HCT116 (cell line): ENCODE results near the gene CCDC148. TPM values are rescaled to one million over a fixed set of nuclear protein-coding genes. Genes with fewer than 3 reads are reported as not detected.

ENCODE experiments used
- ATAC-seq: fragments of 200-7000 bp; cut with Tn5 transposase; 2 replicates; pipeline ENCODE4 v1.9.1; 2020; ENCODE audit warnings: mild to moderate bottlenecking, moderate library complexity
- BruUV-seq: library from RNA; stranded (reverse); fragments of 400-500 nt; replicated peaks from 2 replicates; lab custom pipeline; 2021; lab: Mats Ljungman, UMichigan
- CTCF ChIA-PET: fragments of 300-600 bp; sonication (Branson Sonifier 250); formaldehyde crosslinking; loops from one replicate; lab custom pipeline; 2021; ENCODE audit warnings: antibody characterized with exemption; lab: Charles Lee
- POLR2A ChIA-PET: fragments of 300-600, 350-600 bp; sonication (Branson Sonifier 250); formaldehyde crosslinking; loops from one replicate; lab custom pipeline; 2021; ENCODE audit warnings: antibody characterized with exemption; lab: Charles Lee
- RAD21 ChIA-PET, 2 experiments: fragments of 300-600 bp; sonication (Branson Sonifier 250); formaldehyde crosslinking; loops; one replicate each; lab custom pipeline; 2023; ENCODE audit warnings: low total read pairs in 2 of 2; ENCODE audit not compliant: uncharacterized antibody in 2 of 2, unreplicated experiment in 2 of 2, low non-redundant PET in 1 of 2; lab: Charles Lee
- DNase-seq: peaks from one replicate; pipeline ENCODE4 v3.0.0-alpha.2; 2010; ENCODE audit warnings: low read depth, low spot score
- H2AFZ ChIP-seq: fragments of 200-600 bp; shearing (Covaris generic), sonication (generic); 2 replicates; pipeline ENCODE4 v1.6.1; 2017; ENCODE audit warnings: low read depth, mixed run types, mixed read lengths, antibody characterized with exemption, low read length; ENCODE audit not compliant: poor library complexity, severe bottlenecking
- H3K27ac ChIP-seq: 2 replicates; pipeline ENCODE4 v1.5.1; 2012; ENCODE audit warnings: low read depth, low read length
- H3K27me3 ChIP-seq: fragments of 200-600 bp; sonication (generic); 2 replicates; pipeline ENCODE4 v1.6.1; 2016; ENCODE audit warnings: mixed run types, low read length, mixed read lengths; ENCODE audit not compliant: insufficient read depth
- H3K36me3 ChIP-seq, 2 experiments: fragments of 200-500 bp in 1 of 2; fragments of 200-600 bp in 1 of 2; sonication (Bioruptor generic) in 1 of 2; sonication (generic) in 1 of 2; 2 replicates each; pipeline versions ENCODE4 v1.5.1 to v1.6.1; 2014 to 2016; ENCODE audit warnings: low read length in 2 of 2, inconsistent platforms in 1 of 2, mixed read lengths in 1 of 2, mixed run types in 1 of 2; ENCODE audit not compliant: insufficient read depth in 2 of 2, control insufficient read depth in 1 of 2
- H3K4me1 ChIP-seq, 2 experiments: fragments of 200-600 bp in 1 of 2; sonication (generic) in 1 of 2; 2 replicates each; pipeline versions ENCODE4 v1.5.1 to v1.6.1; 2012 to 2017; ENCODE audit warnings: low read length in 2 of 2, inconsistent platforms in 1 of 2, mild to moderate bottlenecking in 1 of 2, mixed read lengths in 1 of 2, mixed run types in 1 of 2, moderate library complexity in 1 of 2; ENCODE audit not compliant: insufficient read depth in 2 of 2, control insufficient read depth in 1 of 2
- H3K4me2 ChIP-seq: fragments of 200-600 bp; sonication (generic); 2 replicates; pipeline ENCODE4 v1.6.1; 2017; ENCODE audit warnings: mixed run types, low read length, mixed read lengths
- H3K4me3 ChIP-seq, 2 experiments: fragments of 200-600 bp in 1 of 2; sonication (generic) in 1 of 2; replicated peaks in 1 of 2; 2 replicates each; pipeline ENCODE4 v1.5.1; 2011 to 2016; ENCODE audit warnings: low read length in 2 of 2, control low read depth in 1 of 2, low read depth in 1 of 2, mild to moderate bottlenecking in 1 of 2, mixed read lengths in 1 of 2, mixed run types in 1 of 2
- H3K79me2 ChIP-seq: fragments of 200-600 bp; sonication (generic); 2 replicates; pipeline ENCODE4 v1.6.1; 2017; ENCODE audit warnings: mild to moderate bottlenecking, mixed run types, low read length, moderate library complexity, mixed read lengths; ENCODE audit not compliant: insufficient read depth
- H3K9ac ChIP-seq: fragments of 200-600 bp; sonication (generic); 2 replicates; pipeline ENCODE4 v1.6.1; 2016; ENCODE audit warnings: low read length, mixed read lengths
- H3K9me2 ChIP-seq: fragments of 200-600 bp; sonication (generic), shearing (Covaris generic); 2 replicates; pipeline ENCODE4 v1.6.1; 2017; ENCODE audit warnings: mixed run types, mild to moderate bottlenecking, moderate library complexity; ENCODE audit not compliant: insufficient read depth
- H3K9me3 ChIP-seq, 2 experiments: fragments of 200-500 bp in 1 of 2; fragments of 200-600 bp in 1 of 2; sonication (Bioruptor generic) in 1 of 2; sonication (generic) in 1 of 2; 2 replicates each; pipeline ENCODE4 v1.6.1; 2014 to 2017; ENCODE audit warnings: low read length in 2 of 2, mixed read lengths in 2 of 2, inconsistent platforms in 1 of 2, low read depth in 1 of 2, mild to moderate bottlenecking in 1 of 2, mixed run types in 1 of 2, moderate library complexity in 1 of 2; ENCODE audit not compliant: control insufficient read depth in 1 of 2, insufficient read depth in 1 of 2
- H4K20me1 ChIP-seq: fragments of 200-600 bp; sonication (generic), shearing (Covaris generic); 2 replicates; pipeline ENCODE4 v1.6.1; 2017; ENCODE audit warnings: mixed run types, mild to moderate bottlenecking, moderate library complexity; ENCODE audit not compliant: insufficient read depth
- ATF3 ChIP-seq: IDR thresholded peaks from 2 replicates; pipeline ENCODE4 v1.6.1; 2012
- CBX3 ChIP-seq: IDR thresholded peaks from 2 replicates; pipeline ENCODE4 v1.6.1; 2012; ENCODE audit warnings: low read depth
- CEBPB ChIP-seq: IDR thresholded peaks from 2 replicates; pipeline ENCODE4 v1.6.1; 2012; ENCODE audit warnings: low read depth
- EZH2 ChIP-seq: fragments of 200-600 bp; sonication (generic); IDR thresholded peaks from 2 replicates; pipeline ENCODE4 v1.6.1; 2017; ENCODE audit warnings: antibody characterized with exemption, mixed run types
- EZH2phosphoT487 ChIP-seq: fragments of 200-600 bp; IDR thresholded peaks from 2 replicates; pipeline ENCODE4 v1.6.1; 2018; ENCODE audit warnings: antibody characterized with exemption, borderline replicate concordance
- FOSL1 ChIP-seq: IDR thresholded peaks from 2 replicates; pipeline ENCODE4 v1.6.1; 2012; ENCODE audit warnings: low read depth
- RAD21 ChIP-seq: IDR thresholded peaks from 2 replicates; pipeline ENCODE4 v1.6.1; 2012; ENCODE audit warnings: low read depth, mild to moderate bottlenecking
- REST ChIP-seq: IDR thresholded peaks from 2 replicates; pipeline ENCODE4 v1.6.1; 2012; ENCODE audit warnings: low read depth
- SIN3A ChIP-seq: IDR thresholded peaks from 2 replicates; pipeline ENCODE4 v1.6.1; 2012; ENCODE audit warnings: low read depth
- SP1 ChIP-seq: IDR thresholded peaks from 2 replicates; pipeline ENCODE4 v1.6.1; 2012; ENCODE audit warnings: low read depth
- SRF ChIP-seq: IDR thresholded peaks from 2 replicates; pipeline ENCODE4 v1.6.1; 2012; ENCODE audit warnings: low read depth
- TCF7L2 ChIP-seq: IDR thresholded peaks from 2 replicates; pipeline ENCODE4 v1.7.0; 2011; ENCODE audit warnings: borderline replicate concordance, inconsistent platforms; ENCODE audit not compliant: insufficient read depth, insufficient read length; ENCODE audit errors: extremely low read depth
- YY1 ChIP-seq: IDR thresholded peaks from 2 replicates; pipeline ENCODE4 v1.6.1; 2011; ENCODE audit warnings: low read length, low read depth, moderate library complexity, mild to moderate bottlenecking; ENCODE audit not compliant: insufficient replicate concordance; ENCODE audit errors: extremely low read depth
- ZFX ChIP-seq: fragments of 450-650 bp; IDR thresholded peaks from 2 replicates; pipeline ENCODE4 v1.6.1; 2017
- ZNF274 ChIP-seq: fragments of 200-500 bp; sonication (Bioruptor generic); IDR thresholded peaks from 2 replicates; pipeline ENCODE4 v1.6.1; 2014; ENCODE audit warnings: mild to moderate bottlenecking, low read depth, low read length, inconsistent platforms
- intact Hi-C: fragments of 100-400 bp; cut with micrococcal nuclease; formaldehyde crosslinking; loops from 2 replicates; pipeline ENCODE4 v1.10.0; 2022
- total RNA-seq: library from RNA; stranded (reverse); gene quantifications from one replicate; pipeline ENCODE4 v1.2.1, GENCODE V29; 2021; ENCODE audit not compliant: unreplicated experiment
- TF ChIP-seq, protein P1 (sequence below): IDR thresholded peaks from 2 replicates; pipeline ENCODE4 v1.6.1; 2011; ENCODE audit warnings: mild to moderate bottlenecking, low read length, moderate library complexity; ENCODE audit not compliant: insufficient replicate concordance; ENCODE audit errors: extremely low read depth
- TF ChIP-seq, protein P2 (sequence below), 3 experiments: fragments of 200-600 bp in 1 of 3; sonication (generic) in 1 of 3; IDR thresholded peaks in 2 of 3; conservative IDR thresholded peaks in 1 of 3; 2 replicates each; pipeline ENCODE4 v1.5.1; 2012 to 2017; ENCODE audit warnings: low read depth in 2 of 3, low read length in 2 of 3, antibody characterized with exemption in 1 of 3, borderline replicate concordance in 1 of 3, control low read depth in 1 of 3, mild to moderate bottlenecking in 1 of 3, mixed read lengths in 1 of 3, mixed run types in 1 of 3, moderate library complexity in 1 of 3; ENCODE audit not compliant: insufficient read depth in 1 of 3
- TF ChIP-seq, protein P3 (sequence below): IDR thresholded peaks from 2 replicates; pipeline ENCODE4 v1.6.1; 2012

CCDC148 gene
- total RNA-seq, 1 experiment from 2014 or later, result 0.59 TPM

DNA sequence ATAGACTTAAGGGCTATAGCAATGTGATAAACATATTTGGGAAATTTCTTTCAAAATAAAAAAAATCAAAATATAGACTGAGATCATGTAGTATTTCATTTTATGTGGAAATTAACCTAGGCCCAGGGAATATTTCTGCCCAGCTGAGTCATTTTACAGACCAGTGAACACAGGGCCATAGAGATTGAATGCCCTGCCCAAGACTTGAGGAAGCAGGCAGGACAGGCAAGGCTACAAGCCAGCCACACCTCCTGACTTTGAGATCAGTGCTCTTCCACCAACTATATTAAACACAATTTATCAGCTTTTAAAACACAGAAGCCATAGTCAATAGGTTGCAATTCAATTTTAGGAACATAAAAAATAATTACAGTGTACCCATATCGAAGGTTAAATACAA is 12.9 kb downstream of the CCDC148 start:
- no peak overlapping the region for H3K4me2 ChIP-seq
- ATAC-seq, result no peak
- intact Hi-C loops, result no loop called here
- H3K4me3 ChIP-seq, result no peak overlapping the region
- DNase-seq, result no peak
- H3K9ac ChIP-seq, result no peak overlapping the region
- H2AFZ ChIP-seq, result no peak overlapping the region
- POLR2A ChIA-PET, result interaction anchor here (0.6 kb wide), 1 partner anchor 54 kb away, joined by 4 read pairs; no protein-coding TSS in a partner anchor
- no peak overlapping the region for H3K27ac ChIP-seq
- BruUV-seq, result no TSS peak
- TF ChIP-seq EZH2phosphoT487, result no peak
- TF ChIP-seq, protein P1, sequence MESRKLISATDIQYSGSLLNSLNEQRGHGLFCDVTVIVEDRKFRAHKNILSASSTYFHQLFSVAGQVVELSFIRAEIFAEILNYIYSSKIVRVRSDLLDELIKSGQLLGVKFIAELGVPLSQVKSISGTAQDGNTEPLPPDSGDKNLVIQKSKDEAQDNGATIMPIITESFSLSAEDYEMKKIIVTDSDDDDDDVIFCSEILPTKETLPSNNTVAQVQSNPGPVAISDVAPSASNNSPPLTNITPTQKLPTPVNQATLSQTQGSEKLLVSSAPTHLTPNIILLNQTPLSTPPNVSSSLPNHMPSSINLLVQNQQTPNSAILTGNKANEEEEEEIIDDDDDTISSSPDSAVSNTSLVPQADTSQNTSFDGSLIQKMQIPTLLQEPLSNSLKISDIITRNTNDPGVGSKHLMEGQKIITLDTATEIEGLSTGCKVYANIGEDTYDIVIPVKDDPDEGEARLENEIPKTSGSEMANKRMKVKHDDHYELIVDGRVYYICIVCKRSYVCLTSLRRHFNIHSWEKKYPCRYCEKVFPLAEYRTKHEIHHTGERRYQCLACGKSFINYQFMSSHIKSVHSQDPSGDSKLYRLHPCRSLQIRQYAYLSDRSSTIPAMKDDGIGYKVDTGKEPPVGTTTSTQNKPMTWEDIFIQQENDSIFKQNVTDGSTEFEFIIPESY, result no peak
- TF ChIP-seq TCF7L2, result no peak
- TF ChIP-seq RAD21, result no peak
- TF ChIP-seq YY1, result no peak
- no peak for TF ChIP-seq CBX3
- TF ChIP-seq, protein P2, sequence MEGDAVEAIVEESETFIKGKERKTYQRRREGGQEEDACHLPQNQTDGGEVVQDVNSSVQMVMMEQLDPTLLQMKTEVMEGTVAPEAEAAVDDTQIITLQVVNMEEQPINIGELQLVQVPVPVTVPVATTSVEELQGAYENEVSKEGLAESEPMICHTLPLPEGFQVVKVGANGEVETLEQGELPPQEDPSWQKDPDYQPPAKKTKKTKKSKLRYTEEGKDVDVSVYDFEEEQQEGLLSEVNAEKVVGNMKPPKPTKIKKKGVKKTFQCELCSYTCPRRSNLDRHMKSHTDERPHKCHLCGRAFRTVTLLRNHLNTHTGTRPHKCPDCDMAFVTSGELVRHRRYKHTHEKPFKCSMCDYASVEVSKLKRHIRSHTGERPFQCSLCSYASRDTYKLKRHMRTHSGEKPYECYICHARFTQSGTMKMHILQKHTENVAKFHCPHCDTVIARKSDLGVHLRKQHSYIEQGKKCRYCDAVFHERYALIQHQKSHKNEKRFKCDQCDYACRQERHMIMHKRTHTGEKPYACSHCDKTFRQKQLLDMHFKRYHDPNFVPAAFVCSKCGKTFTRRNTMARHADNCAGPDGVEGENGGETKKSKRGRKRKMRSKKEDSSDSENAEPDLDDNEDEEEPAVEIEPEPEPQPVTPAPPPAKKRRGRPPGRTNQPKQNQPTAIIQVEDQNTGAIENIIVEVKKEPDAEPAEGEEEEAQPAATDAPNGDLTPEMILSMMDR (IDR thresholded peaks at IDR 0.05 in 2 of 3, conservative IDR thresholded peaks at IDR 0.05 in 1 of 3; ENCODE audit: borderline replicate concordance in 1 of 3, insufficient read depth in 1 of 3, low read depth in 2 of 3, low read length in 2 of 3), result no peak
- TF ChIP-seq FOSL1, result no peak
- no peak for TF ChIP-seq SIN3A
- TF ChIP-seq, protein P3, sequence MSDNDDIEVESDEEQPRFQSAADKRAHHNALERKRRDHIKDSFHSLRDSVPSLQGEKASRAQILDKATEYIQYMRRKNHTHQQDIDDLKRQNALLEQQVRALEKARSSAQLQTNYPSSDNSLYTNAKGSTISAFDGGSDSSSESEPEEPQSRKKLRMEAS, result no peak
- no peak for TF ChIP-seq ATF3
- no peak for TF ChIP-seq SP1
- no peak for TF ChIP-seq SRF
- no peak for TF ChIP-seq ZNF274
- TF ChIP-seq ZFX, result no peak
- no peak for TF ChIP-seq REST
- no peak for TF ChIP-seq EZH2
- no peak for TF ChIP-seq CEBPB
- TF ChIP-seq, all 23 proteins: peak for 0
- Histone ChIP-seq H4K20me1 (no peaks in the 10 kb centered on the region), H3K4me1 (no peaks in the 10 kb centered on the region), H3K9me3 (no peaks in the 10 kb centered on the region), H3K79me2 (no peaks in the 10 kb centered on the region), H3K36me3 (no peaks in the 10 kb centered on the region), H3K27me3 (no peaks in the 10 kb centered on the region), H3K9me2 (no peaks in the 10 kb centered on the region)
- RAD21 ChIA-PET, result no interaction called here
- CTCF ChIA-PET, result interaction anchor here (1.0 kb wide), 1 partner anchor 302 kb away, joined by 3 read pairs; no protein-coding TSS in a partner anchor
